GM13977 (cell line): ENCODE data around the gene PHAF1.

ENCODE experiments used
- DNase-seq: peaks from one replicate; pipeline ENCODE4 v3.0.0; 2012; ENCODE audit warnings: low spot score
- CTCF ChIP-seq: IDR thresholded peaks from 2 replicates; pipeline ENCODE4 v1.5.1; 2012; ENCODE audit warnings: mild to moderate bottlenecking, control low read depth; ENCODE audit not compliant: insufficient read depth; ENCODE audit errors: extremely low read depth, missing control alignments
- in situ Hi-C: fragments of 300-500 bp; cut with MboI; formaldehyde crosslinking; loops from one replicate; pipeline ENCODE4 v1.12.0; 2022; ENCODE audit warnings: low sequenced_read_pairs, low pct_unique_long_range_greater_than_20kb, mixed read lengths, inconsistent platforms; ENCODE audit not compliant: unreplicated experiment

The PHAF1 gene

GRCh38 chr16:67101311-67102082 is 8.2 kb upstream of the PHAF1 start:
- TF ChIP-seq CTCF: no peak
- in situ Hi-C loops: no loop called here
- no peak for DNase-seq

DNA sequence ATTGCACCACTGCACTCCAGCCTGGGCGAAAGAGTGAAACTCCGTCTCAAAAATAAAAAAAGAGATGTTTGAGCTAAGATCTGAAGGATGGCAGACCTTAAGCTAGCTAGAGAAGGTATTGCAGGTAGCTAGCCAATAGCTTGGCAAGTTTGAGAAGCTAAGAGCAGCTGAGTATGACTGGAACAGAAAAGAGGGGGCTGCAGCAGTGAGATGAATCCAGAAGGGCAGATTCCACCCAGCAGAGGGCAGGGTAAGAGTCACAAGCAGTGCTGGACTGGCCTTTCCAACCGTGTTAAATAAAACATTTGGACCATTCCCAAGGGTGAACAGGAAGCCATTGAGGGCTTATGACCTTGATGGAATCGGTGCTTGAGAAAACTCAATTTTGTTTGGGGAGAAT is 5.7 kb upstream of the PHAF1 start:
- in situ Hi-C loops: no loop called here
- TF ChIP-seq CTCF: no peak
- DNase-seq: no peak

- no peak for TF ChIP-seq CTCF
- in situ Hi-C loops: no loop called here
- no peak for DNase-seq
These were observed 4.9 kb upstream of the PHAF1 start for GRCh38 chr16:67104845-67105244.

DNA sequence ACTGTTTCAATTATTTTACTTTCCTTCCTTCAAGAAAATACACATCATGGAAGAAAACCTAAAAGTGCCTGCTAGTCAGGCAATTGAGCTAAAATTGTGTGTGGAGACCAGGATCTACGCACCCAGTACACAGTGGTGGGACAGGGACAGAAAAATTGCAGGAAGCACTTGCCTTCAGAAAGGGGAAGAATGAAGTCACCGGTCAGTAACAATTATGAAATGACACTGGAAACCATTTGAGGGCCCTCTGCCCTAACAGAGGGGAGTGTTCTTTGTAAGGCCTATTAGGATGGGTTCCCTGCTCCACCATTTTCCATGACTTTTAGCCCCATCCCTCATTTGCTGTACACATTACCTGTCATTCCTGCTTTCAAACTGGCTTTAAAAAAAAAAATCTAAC is 4.5 kb upstream of the PHAF1 start:
- DNase-seq: no peak
- TF ChIP-seq CTCF: no peak
- in situ Hi-C loops: no loop called here

- DNase-seq: no peak
- no peak for TF ChIP-seq CTCF
- in situ Hi-C loops: no loop called here
These were observed 3.9 kb upstream of the PHAF1 start for GRCh38 chr16:67105881-67106280.

DNA sequence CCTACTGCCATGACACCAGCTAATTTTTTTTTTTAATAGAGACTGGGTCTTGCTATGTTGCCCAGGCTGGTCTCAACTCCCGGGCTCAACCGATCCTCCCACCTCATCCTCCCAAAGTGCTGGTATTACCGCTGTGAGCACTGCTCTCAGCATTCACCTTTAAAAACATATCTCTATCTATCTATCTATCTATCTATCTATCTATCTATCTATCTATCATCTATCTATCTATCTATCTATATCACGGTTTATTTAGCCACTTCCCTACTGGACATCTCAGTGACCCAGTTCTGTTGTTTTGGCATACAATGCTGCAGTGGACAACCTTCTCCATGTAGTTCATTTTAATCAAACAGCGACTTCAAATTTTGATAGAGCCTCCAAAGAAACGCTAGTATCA is 1.3 kb upstream of the PHAF1 start:
- DNase-seq: no peak
- in situ Hi-C loops: no loop called here
- no peak for TF ChIP-seq CTCF
